Esophagus muscularis mucosa (tissue), 4 donors: ENCODE results near the gene NDUFS7. TPM values are rescaled to one million over a fixed set of nuclear protein-coding genes. Genes with fewer than 3 reads are reported as not detected.

Source experiments
- DNase-seq: peaks from one replicate; pipeline ENCODE4 v3.0.0-alpha.2; 2017; ENCODE audit errors: extremely low spot score
- H3K27ac ChIP-seq, 4 donors: fragments of 200-600 bp; sonication (generic); replicated peaks in 1 of 4; 1 replicate in 3 of 4; 2 replicates in 1 of 4; pipeline ENCODE4 v1.5.1; 2016 to 2019; ENCODE audit warnings: mild to moderate bottlenecking in 1 of 4
- H3K27me3 ChIP-seq, 4 donors: fragments of 200-600 bp; sonication (generic); one replicate each; pipeline versions ENCODE4 v1.5.1 to v1.6.0; 2016 to 2019
- H3K36me3 ChIP-seq, 4 donors: fragments of 200-600 bp; sonication (generic); one replicate each; pipeline ENCODE4 v1.5.1; 2016 to 2019
- H3K4me1 ChIP-seq, 4 donors: fragments of 200-600 bp; sonication (generic); one replicate each; pipeline ENCODE4 v1.5.1; 2016 to 2019
- H3K4me3 ChIP-seq, 4 donors: fragments of 200-600 bp; sonication (generic); 1 replicate in 2 of 4; 2 replicates in 2 of 4; pipeline ENCODE4 v1.5.1; 2016 to 2019; ENCODE audit warnings: mild to moderate bottlenecking in 4 of 4, moderate library complexity in 1 of 4
- H3K9me3 ChIP-seq, 4 donors: fragments of 200-600 bp; sonication (generic); 1 replicate in 3 of 4; 2 replicates in 1 of 4; pipeline ENCODE4 v1.5.1; 2016 to 2019
- EP300 ChIP-seq: sonication (generic); formaldehyde crosslinking; IDR thresholded peaks from one replicate; pipeline ENCODE4 v1.6.1; 2017; ENCODE audit warnings: antibody characterized with exemption
- POLR2A ChIP-seq: fragments of 450-650 bp; IDR thresholded peaks from one replicate; pipeline ENCODE4 v1.6.1; 2017; ENCODE audit warnings: antibody characterized with exemption, moderate library complexity, mild to moderate bottlenecking, low read depth
- POLR2AphosphoS5 ChIP-seq, 2 donors: sonication (generic); formaldehyde crosslinking; IDR thresholded peaks; one replicate each; pipeline ENCODE4 v1.6.1; 2017; ENCODE audit warnings: antibody characterized with exemption in 2 of 2
- WGBS: methylation state at CpG from one replicate; pipeline ENCODE4 v1.1.5; 2018; 5-methylcytosine and 5-hydroxymethylcytosine counted together
- intact Hi-C: fragments of 100-400 bp; cut with DNase I; formaldehyde crosslinking; loops from one replicate; pipeline ENCODE4 v1.15.1; 2023
- total RNA-seq, 4 donors: library from RNA; depleted of rRNA; stranded (reverse); fragments of >200 nt; gene quantifications; one replicate each; pipeline versions ENCODE4 v1.1.0 to v1.2.1, GENCODE V29; 2016
- TF ChIP-seq, protein P1 (sequence below), 3 experiments: fragments of 200-600 bp in 2 of 3; fragments of 450-650 bp in 1 of 3; sonication (generic) in 2 of 3; IDR thresholded peaks; one replicate each; pipeline ENCODE4 v1.5.1; 2017 to 2019; ENCODE audit warnings: antibody characterized with exemption in 3 of 3, mild to moderate bottlenecking in 2 of 3, moderate library complexity in 1 of 3

NDUFS7 gene
- total RNA-seq, 4 donors from 2014 or later, result 85.6 to 110 (median 89.4) TPM

DNA sequence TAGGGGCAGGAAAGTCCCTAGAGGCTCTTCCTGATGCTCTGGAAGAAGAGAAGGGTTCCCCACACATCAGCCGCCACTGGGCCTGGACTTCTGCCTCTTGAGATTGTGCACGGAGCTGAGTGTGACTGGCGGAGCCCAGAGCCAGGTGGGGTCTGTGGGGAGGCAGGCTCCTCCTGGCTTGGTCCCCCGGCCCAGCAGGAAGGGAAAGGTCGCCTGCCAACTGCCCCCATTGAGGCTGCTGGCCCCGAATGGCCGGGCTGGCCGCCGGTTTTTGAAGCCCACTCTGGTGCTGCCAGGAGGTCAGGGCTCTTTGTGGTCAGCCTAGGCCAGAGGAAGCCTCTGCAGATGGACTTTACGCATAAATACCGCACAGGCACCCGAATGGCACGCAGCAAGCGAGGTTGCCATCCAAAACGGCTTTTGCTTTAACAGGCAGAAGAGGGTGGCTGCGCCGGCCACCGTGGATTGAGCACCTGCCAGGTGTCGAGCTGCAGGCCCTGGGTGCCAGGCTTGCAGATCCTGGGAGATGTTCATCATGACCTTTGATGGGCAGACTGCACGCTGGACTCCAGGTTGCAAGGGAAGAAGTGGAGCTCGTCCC lies 28.7 kb downstream of the NDUFS7 start:
- peaks cover 74 to 91% (median 84%) of the 10 kb centered on the region in 4 donors for H3K4me1 ChIP-seq
- no peak overlapping the region for H3K4me3 ChIP-seq
- intact Hi-C loops, result no loop called here
- WGBS, result 75% methylated on average over 13 of the region's 21 CpGs
- TF ChIP-seq POLR2A, result no peak
- TF ChIP-seq POLR2AphosphoS5 (IDR thresholded peaks at IDR 0.05), result no peak
- TF ChIP-seq, protein P1, sequence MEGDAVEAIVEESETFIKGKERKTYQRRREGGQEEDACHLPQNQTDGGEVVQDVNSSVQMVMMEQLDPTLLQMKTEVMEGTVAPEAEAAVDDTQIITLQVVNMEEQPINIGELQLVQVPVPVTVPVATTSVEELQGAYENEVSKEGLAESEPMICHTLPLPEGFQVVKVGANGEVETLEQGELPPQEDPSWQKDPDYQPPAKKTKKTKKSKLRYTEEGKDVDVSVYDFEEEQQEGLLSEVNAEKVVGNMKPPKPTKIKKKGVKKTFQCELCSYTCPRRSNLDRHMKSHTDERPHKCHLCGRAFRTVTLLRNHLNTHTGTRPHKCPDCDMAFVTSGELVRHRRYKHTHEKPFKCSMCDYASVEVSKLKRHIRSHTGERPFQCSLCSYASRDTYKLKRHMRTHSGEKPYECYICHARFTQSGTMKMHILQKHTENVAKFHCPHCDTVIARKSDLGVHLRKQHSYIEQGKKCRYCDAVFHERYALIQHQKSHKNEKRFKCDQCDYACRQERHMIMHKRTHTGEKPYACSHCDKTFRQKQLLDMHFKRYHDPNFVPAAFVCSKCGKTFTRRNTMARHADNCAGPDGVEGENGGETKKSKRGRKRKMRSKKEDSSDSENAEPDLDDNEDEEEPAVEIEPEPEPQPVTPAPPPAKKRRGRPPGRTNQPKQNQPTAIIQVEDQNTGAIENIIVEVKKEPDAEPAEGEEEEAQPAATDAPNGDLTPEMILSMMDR (IDR thresholded peaks at IDR 0.05), result no peak
- no peak for TF ChIP-seq EP300
- DNase-seq, result no peak
- H3K27ac ChIP-seq, result peak overlapping the region in 3 of 4 donors; percentile 17 to 56 (median 51)
- peaks cover 0 to 25% (median 14%) of the 10 kb centered on the region in 4 donors for H3K36me3 ChIP-seq
- H3K9me3 ChIP-seq, result no peaks in the 10 kb centered on the region
- H3K27me3 ChIP-seq, result no peaks in the 10 kb centered on the region

DNA sequence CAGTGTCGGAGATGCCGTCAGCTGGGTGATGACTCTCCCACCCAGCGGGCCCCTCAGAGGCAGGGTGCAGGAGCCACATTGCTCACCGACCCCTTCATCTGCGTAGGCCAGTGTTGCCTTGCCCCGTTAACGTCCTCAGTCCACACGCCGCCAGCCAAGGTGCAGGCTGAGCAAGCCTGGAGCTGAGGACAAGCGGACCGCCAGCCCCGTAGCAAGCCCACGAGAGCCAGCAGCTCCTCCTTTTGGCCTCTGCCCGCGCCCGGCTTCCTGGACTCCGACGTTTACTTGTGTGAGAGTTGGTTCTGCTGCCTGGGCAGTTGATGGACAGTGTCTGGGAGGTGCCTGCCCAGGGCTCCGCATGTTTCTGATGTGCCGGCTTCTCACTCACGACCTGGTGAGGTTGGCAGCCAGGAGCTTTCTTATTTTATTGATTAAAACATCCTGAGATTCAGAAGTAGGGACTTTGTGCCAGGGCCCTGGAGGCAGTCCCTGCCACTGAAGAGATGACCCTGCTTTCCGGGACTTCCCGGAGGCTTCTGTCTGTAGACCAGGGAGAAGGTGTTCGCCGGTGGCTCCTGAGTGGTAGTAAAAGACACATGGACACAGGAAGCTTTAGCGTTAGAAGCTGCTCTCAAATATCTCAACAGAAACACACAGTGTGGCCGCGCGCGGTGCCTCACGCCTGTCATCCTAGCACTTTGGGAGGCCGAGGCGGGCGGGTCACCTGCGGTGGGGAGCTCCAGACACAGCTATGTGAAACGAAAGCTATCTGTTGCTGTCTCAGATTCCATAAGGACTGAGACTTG lies 29.5 kb downstream of the NDUFS7 start:
- Histone ChIP-seq H3K4me3 (no peak overlapping the region), H3K36me3 (peaks cover 0 to 31% (median 22%) of the 10 kb centered on the region in 4 donors), H3K27ac (peak overlapping the region in 3 of 4 donors; percentile 7 to 56 (median 51)), H3K9me3 (no peaks in the 10 kb centered on the region), H3K27me3 (no peaks in the 10 kb centered on the region), H3K4me1 (peaks cover 82 to 98% (median 92%) of the 10 kb centered on the region in 4 donors)
- no peak for DNase-seq
- intact Hi-C loops, result no loop called here
- TF ChIP-seq POLR2A, result no peak
- TF ChIP-seq EP300, result no peak
- no peak for TF ChIP-seq POLR2AphosphoS5 (IDR thresholded peaks at IDR 0.05)
- TF ChIP-seq, protein P1 (IDR thresholded peaks at IDR 0.05), result no peak
- WGBS, result 78% methylated on average over 18 of the region's 36 CpGs

DNA sequence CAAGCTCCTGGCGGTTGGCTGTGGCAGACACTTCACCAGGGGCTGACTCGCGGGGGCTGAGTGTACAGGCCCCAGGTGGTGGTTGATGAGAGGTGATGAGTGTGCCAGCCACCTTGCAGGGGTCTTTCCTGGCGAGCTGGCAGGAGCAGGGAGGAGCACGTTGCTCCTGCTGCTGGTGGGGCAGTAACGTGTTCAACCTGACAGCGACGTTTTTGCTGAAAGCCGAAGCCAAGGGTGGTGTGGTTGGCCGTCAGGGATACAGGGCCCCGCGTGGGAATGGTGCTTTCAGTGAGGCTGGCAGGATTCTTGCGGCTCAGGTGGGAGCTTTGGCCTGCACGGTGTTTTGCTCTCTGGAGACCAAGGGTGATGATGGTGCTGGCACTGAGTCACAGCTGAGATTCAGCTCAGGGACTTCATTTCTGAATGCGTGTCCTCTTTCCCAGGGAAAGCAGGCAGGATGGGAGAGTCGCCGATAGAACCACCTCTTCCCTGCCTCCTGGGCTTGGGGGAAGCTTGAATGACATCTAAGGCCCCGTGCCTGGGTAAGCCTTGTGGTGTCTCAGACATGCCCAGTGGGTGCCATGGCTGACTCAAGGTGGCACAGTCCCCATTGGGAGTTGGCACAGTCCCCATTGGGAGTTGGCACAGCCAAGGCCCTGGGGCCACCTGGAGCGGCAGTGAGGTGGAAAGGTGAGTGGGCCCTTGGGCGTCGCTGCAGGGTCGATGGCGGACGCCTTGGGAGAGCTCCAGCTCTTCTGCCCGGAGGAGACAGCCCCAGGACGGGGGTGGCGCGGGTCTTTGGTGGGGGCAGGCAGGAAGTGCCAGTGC lies 32.5 kb downstream of the NDUFS7 start:
- 71% methylated on average over 24 of the region's 28 CpGs for WGBS
- Histone ChIP-seq H3K4me3 (peak overlapping the region in 3 of 4 donors; percentile 8 to 33 (median 19)), H3K27me3 (no peaks in the 10 kb centered on the region), H3K36me3 (peaks cover 3 to 60% (median 43%) of the 10 kb centered on the region in 4 donors), H3K9me3 (no peaks in the 10 kb centered on the region), H3K4me1 (peaks cover 69 to 78% (median 74%) of the 10 kb centered on the region in 4 donors), H3K27ac (peak overlapping the region; percentile 72 to 86 (median 78))
- TF ChIP-seq POLR2AphosphoS5 (IDR thresholded peaks at IDR 0.05), result no peak
- TF ChIP-seq, protein P1 (IDR thresholded peaks at IDR 0.05), result no peak
- TF ChIP-seq POLR2A, result no peak
- no peak for TF ChIP-seq EP300
- intact Hi-C loops, result no loop called here
- DNase-seq, result no peak

DNA sequence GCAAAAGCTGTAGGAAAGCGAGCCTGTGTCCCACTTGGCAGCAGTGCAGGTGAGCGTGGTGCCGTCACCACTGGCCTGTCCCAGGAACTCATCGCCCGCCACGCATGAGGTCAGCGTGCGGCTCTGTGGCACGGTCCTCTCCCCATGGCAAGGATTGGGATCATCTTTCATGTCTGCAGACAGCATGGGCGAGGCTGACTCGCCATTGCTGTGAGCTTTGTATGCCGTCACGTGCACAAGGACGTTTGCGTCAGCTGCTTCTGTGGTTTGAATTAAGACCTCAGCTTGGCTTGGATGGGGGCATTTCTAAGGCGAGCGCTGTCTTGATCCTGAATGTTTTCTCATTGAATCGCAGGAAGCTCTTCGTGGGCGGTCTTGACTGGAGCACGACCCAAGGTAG lies 33.4 kb downstream of the NDUFS7 start:
- H3K27me3 ChIP-seq, result no peaks in the 10 kb centered on the region
- H3K9me3 ChIP-seq, result no peaks in the 10 kb centered on the region
- H3K4me3 ChIP-seq, result no peak overlapping the region
- TF ChIP-seq, protein P1 (IDR thresholded peaks at IDR 0.05), result no peak
- intact Hi-C loops, result no loop called here
- H3K4me1 ChIP-seq, result peaks cover 60 to 69% (median 65%) of the 10 kb centered on the region in 4 donors
- 84% methylated on average over 18 of the region's 21 CpGs for WGBS
- H3K36me3 ChIP-seq, result peaks cover 7 to 69% (median 52%) of the 10 kb centered on the region in 4 donors
- peak overlapping the region in 3 of 4 donors; percentile 21 to 84 (median 72) for H3K27ac ChIP-seq
- DNase-seq, result no peak
